HG03439 (cell line): ENCODE results near the gene UTF1.

Experiments used
- ATAC-seq: cut with Tn5 transposase; IDR thresholded peaks from one replicate; pipeline ENCODE4 v1.9.1; 2021; ENCODE audit warnings: mild to moderate bottlenecking, moderate library complexity; ENCODE audit not compliant: unreplicated experiment

The UTF1 gene

DNA sequence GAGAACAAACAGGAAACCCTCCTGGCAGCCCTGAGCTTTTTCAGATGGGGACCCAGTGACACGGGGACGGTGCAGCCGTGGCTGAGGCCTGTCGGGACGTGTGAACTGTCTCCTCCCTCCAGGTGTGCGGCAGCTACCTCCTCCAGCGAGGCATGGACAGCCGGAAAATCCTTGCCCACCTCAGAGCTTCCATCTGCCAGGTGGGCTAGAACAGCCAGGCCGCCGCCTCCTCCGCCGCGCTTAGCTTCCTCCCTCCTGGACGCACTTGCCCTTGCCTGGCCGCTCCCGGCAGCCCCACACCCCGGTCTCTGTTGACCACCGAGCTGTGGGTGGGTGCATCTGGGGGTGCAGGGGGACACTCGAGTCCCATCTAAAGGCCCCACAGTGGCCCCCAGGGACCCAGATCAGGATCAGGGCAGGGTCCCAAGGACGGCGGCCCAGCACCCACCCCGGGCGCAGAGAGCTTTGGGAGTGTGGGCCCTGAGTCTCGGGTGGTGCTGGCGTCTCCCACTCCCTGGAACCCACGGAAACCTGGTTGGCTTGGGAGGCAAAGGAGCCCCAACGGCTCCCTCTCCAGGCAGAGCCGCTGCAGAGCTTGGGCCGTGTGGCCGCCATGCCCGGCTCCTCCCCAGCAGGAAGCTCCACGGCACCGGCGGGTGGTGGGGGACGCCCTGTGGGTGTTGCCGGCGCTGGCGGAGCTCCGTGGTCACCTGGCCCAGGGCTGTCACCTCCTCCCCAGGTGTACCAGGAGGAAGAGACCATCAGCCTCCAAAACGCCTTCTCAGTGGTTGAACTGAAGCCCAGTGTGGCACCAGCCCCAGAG, 32.9 kb upstream of the UTF1 start:
- no peak for ATAC-seq

DNA sequence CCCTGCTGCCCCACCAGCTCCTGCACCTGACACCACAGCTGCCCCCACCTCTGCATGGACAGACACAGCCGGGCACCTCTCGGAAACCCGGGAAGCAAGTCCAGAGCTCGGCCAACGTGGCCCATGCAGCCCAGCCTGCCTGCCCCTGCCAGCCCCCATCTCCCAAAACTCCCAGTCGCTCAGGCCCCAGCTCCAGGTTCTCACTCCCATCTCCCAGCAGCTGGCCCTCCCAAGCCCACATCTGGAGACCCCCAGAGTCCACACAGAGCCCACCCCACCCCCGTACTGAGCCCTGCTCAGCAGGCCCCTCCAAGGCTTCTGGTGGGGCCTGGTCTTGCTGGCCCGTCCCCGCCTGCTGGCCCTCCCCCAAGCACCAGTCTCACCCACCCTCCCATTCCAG, 32.2 kb upstream of the UTF1 start:
- no peak for ATAC-seq

DNA sequence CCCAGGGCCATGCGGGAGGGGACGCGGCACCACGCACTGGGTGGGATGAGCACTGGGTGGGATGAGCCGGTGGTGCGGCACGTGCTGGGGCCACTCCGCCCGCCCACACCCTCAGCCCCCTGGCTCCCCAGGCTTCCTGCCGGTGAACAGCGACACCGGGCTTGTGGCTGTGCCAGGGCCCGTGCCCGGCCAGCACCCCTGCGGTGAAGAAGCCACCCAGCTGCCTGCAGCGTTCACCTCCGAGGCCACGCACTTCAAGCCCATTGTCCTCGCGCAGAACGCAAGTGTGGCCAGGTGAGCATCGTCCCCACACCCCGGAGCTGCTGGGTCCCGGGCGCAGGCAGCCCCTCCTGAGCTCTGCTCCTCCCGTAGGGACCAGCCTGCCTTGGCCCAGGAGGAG, 31.8 kb upstream of the UTF1 start:
- no peak for ATAC-seq

DNA sequence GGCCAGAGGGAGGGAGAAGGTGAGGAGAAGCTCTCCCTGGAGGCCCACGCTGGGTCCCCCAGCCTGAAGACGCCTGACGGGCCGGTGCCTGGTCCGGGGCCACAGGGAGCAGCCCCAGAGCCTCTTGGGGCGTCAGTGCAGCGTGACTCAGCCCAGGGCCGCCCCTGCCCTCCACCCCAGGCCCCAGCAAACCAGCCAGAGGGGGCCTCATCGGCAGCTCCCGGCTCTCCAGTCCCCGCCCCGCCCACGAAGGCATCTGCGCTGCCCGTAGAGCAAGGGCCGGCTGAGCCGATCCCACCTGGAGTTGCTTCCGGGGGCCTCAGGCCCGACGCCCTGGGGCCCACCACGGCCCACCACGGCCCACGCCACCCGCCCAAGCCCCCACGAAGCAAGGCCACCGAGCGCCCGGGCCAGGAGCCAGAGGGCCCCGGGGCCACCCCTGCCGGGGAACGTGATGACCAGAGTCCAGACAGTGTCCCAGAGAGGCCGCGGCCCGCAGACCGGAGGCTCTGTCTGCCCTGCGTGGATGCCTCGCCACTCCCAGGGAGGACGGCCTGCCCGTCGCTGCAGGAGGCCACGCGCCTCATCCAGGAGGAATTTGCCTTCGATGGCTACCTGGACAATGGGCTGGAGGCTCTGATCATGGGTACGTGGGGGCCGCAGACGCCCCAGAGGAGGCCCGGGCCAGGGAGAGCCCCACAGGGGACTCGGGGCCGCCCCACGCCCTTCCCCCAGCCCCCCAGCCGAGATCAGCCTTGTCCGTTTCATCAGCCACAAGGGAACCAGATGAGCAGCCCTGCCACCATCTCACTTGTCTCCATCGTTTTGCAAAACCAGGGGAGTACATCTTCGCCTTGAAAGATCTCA, 31.2 kb upstream of the UTF1 start:
- ATAC-seq, result no peak

DNA sequence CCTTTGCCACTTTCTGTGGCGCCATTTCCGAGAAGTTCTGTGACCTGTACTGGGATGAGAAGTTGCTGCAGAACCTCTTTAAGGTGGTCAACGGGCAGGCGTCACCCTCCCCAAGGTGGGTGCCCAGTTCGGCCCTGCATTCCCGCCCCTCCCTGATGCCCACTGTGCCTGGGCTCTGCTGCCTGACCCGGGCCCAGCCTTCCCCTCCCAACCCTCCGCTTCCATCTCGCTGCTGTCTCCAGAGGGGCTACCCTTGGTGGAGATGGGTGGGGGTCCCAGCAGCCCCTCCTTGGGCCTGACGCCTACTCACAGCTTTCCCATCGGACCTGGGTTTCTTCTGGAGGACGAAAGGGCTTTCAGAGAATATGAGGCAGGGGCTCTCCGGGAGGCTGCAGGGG, 30.5 kb upstream of the UTF1 start:
- no peak for ATAC-seq

DNA sequence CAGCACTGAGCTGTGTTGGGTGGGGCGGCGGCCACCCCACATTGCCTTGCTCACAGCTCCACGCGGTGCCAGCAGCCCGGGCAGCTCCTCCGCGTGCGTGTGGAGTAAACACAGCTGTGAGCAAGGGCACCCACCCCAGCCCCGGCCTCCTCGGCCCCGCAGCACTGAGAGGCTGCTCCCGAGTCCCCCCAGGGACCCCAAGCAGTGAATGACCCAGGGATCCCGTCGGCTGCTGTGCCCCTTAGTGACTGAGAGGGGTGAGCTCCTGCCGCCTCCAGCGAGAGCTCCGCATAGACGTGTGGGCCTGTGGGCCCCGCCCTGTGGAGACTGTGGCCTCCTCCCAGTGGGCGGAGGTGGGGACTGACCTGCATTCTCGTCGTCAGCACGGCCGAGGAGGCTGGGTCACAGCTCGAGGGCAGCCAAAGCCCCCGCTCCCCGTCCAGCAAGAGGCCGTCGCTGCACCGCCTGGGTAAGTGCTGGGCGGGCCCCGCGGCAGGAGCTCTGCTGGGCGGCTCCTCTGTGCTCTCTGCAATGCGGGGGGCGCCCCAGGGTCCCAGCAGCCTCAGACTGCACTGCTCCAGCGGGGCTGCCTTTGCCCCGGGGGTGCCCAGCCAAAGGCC, 29.9 kb upstream of the UTF1 start:
- ATAC-seq, result no peak

DNA sequence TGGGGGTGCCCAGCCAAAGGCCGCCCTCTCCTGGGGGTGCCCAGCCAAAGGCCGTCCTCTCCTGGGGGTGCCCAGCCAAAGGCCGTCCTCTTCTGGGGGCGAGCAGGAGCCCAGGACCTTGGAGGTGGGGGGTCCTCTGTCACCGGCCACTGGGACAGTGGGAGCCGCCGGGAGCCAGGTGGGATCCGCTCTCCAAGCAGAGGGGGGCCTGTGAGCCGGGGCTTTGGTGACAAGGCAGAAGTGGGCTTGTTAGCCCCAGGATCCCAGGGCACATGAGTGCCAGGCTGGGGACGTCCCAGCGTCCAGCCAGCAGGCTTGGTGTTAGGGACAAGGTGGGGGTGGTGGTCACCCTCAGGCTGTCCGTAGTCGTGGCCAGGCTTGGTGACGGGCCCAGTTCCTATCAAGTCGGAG, 29.4 kb upstream of the UTF1 start:
- no peak for ATAC-seq

DNA sequence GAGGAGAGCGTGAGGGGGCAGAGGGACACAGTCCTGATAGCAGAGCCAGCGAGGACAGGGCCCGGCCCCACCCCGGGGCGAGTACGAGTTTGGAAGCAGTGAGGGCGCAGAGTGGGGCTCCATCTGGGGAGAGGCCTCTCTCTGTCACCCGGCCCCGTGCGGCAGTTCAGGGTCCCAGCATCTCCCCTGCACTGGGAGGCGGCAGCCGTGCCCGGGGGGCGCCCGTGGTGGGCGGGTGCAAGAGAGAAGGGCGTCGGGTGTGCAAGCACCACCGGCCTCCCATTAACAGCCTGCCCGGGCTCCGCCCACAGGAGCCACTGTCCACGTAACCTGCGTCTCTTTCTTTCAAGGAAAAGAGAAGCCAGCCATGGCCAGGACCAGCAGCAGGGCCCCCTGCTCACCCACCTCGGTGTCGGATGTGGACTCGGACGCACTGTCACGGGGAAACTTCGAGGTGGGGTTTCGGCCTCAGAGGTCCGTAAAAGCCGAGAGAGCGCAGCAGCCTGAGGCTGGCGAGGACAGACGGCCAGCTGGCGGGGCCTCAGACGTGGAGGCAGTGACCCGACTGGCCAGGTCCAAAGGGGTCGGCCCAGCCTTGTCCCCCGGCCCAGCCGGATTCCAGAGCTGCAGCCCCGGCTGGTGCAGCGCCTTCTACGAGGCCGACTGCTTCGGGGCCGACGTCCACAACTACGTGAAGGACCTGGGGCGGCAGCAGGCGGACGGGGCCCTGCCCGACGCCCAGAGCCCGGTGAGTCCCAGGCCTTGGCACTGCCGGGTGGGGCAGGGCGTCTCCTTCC, 28.7 kb upstream of the UTF1 start:
- ATAC-seq, result no peak

DNA sequence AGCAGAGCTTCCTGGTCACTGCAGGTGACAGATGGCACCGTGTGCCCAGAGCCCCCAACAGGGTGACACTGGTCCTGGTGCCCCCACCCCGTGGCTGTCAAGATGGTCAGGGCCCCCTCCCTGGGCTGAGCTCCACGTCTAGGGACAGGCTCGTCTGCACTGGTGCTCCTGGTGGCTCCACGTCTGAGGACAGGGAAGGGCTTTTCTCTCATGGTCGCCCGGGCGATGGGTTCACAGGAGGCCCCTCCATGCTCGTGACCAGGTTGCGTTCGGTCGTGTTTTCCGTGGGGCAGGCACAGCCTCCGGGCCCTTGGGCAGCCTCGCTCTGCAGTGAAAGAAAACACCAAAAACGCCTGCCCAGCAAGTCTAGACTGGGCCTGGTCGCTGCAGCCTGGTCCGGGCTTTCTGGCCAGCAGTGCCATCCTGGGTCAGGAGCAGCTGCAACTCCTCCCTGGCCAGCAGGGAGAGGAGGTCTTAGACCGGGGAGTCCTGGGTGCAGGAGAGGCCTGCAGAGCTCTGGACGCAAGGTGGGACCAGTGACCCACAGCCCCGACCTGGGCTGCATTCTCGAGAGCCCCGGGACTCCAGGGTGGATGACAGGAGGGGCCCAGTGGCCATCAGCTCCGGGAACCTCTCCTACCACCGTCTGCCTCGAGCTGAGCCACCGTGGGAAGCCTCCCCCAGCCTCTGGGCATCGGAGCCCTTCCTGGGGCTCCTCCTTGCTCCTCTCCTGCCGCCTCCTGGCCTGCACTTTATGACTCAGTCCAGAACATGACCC, 27.9 kb upstream of the UTF1 start:
- no peak for ATAC-seq

DNA sequence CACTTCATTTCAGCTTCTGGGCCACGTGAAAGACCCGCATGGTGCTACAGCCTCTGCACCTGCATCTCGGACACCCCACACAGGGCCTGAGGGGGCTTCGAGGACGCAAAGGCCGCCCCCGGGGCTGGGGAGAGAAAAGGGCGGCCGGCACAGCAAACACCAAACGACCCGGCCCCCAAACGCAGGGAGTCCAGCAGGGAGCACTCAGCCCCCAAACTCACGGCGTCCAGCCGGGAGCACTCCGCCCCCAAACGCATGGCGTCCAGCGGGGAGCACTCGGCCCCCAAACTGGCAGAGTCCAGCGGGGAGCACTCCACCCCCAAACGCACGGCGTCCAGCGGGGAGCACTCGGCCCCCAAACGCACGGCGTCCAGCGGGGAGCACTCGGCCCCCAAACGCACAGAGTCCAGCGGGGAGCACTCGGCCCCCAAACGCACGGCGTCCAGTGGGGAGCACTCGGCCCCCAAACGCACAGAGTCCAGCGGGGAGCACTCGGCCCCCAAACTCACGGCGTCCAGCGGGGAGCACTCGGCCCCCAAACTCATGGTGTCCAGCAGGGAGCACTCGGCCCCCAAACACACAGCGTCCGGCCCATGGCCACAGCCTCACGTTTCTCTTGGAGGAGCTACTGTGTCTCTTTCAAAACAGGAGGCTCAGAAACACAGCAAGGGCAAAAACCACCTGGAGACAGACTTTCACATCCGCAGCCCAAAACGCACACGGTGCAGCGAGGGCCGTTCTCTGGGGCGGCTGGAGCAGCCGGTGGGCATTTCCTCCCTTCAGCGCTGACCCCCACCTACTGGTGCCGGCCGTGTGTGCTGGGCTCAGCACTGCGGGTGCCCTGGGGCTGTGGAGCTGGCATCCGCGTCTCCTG, 27.0 kb upstream of the UTF1 start:
- ATAC-seq, result no peak

DNA sequence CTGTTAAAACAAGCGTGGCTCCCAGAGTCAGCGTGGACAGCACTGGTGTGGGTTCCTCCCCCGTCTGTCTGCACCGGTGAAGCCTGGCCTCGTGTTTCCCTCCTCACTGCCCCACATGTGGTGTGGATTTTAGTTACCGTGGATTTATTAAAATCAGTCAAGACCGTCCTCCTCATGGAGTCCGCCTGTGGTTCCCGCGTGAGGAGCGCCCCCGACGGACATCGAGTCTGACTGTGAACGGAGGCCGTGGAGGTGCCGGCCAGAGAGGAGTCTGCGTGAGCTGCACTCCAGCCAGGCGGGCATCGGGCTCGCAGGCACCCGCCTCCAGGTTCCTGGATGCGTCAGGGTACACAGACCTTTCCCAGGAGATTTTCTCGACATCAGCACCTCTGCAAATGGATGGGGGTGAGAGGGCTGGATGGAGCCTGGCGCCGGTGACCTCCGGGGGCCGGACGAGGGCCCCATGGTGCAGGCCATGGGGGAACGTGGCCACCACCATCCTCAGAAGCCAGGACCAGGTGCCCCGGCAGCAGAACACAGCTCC, 26.3 kb upstream of the UTF1 start:
- no peak for ATAC-seq

DNA sequence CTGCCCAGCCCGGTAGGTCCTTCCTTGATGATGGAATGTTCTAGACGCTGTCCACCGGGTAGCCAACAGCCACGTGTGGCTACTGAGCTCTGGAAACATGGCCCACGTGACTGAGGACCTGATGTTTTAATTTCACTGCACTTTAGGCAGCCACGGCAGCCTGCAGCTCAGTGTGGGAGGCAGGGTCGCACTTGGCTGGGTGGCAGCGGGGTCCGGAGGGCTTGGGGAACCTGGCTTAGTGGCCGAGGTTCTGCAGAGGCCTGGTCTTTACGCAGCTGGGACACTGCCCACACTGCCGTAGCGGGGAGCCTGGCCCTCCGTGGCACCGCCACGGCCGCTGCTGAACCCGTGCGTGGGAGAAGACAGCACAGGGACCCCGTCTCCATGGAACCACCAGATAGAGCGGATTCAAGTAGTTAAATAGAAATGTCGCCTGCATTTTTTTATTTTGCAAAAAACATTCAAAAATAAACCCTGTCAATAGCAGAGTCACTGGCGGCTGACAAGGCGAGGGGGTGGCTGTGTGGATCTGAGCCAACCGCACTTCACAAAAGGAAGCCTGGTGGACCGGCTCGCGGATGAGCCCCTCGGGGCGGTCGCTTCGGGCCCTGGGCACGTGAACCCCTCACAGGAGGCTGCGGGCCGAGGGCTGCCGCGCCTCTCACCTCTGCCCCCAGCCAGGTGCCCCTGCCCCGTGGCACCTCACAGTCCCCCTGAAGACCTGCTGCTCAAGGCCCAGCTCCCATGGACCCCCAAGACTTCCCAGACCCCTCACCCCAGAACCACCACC, 25.6 kb upstream of the UTF1 start:
- ATAC-seq, result no peak

DNA sequence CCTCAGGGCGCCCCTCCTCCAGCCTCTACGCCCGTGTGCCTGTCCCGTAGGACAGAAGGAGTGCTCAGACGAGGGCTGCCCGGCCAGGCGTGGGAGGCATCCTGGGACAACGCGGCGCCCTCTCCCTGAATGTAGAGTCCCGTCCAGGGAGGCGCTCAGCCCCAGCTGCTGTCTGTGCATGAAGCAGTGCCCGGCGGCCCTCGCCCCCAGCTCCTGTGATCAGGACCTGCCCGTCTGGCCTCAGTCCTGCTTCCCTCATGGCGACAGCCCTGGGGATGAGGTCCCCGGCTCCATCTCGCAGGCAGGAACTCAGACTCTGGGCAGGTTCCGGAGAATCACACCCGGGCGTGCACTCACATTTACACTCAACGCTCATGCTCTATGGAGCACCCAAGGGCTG, 24.9 kb upstream of the UTF1 start:
- ATAC-seq, result no peak

DNA sequence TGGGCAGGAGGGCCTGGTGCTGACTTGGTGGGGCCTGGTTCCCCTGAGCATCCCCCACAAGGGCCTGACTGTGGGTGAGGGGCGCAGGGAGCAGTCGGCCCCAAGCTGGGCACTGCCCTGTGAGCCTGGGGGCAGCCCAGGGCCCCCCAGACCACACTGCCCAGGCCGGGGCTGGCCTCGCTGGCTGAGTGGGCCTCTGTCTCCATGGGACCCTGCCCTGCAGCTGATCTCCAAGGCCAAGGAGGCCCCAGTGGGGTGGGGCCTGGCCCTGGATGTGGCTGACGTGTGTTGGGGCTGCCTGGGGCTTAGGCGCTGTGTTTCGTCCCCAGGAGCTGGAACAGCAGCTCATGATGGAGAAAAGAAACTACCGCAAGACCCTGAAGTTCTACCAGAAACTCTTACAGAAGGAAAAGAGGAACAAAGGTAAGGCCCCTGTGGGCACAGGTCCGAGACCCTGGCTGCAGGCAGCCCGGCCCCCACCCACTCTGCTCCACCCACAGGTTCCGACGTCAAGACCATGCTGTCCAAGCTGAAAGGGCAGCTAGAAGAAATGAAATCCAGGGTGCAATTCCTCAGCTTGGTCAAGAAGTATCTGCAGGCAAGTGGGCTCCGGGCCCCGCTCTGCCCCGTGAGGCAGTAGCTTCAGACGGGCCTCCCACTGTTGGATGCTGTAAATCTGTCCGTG, 23.5 kb upstream of the UTF1 start:
- ATAC-seq, result no peak

DNA sequence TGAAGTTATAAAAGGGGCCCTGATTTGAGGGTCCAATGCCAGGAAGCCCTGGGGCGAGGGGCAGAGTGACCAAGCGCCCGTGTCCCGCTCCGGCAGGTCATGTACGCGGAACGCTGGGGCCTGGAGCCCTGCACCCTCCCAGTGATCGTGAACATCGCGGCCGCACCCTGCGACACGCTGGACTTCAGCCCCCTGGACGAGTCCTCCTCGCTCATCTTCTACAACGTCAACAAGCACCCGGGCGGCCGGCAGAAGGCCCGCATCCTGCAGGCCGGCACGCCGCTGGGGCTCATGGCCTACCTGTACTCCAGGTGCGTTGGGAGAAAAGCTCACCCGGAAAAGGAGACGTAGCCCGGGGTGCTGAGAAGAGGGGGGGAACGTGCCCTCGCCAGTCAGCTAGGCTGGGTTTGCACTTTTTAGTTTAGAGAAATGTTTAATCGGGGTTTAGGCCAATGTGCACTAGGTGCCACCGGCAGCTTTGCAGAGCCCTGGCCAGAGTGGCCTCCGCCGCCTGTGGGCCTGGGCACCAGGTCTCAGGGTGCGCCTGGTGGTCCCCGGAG, 22.9 kb upstream of the UTF1 start:
- no peak for ATAC-seq

DNA sequence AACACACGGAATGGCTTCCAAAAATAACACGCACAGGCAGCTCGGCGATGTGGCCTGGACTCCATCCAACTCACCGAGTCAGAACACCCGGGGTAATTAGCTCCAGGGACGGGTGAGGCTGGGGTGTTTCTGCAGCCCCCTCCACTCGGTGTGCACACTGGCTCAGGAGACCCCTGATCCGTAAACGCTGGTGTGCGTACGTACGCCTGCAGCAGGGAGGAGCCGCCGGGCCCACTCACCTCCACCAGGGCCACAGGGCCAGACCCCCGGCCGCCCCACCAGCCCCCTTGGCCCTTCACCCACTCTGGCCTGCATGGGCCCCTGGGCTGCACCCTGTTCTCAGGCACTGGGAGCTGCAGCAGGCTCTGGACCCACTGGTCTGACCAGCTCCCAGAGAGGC, 22.4 kb upstream of the UTF1 start:
- no peak for ATAC-seq

DNA sequence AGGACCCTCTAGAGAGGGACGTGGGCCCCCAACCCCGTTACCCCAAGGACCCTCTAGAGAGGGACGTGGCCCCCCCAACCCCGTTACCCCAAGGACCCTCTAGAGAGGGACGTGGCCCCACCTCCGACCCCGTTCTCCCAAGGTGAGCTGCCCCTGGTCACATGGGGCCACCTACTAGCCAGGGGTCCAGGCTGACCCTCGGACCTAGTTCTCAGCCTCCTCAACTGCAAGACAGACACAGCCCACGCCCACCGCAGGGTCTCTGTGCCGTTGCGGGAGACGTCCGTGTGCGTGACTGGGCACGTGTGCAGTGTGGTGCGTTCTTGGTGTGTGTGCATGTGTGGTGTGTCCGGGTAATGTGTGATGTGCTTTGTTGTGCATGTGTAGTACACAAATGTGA, 21.6 kb upstream of the UTF1 start:
- ATAC-seq, result no peak
